Measurements from ENCODE around the gene RPTOR.

Gene RPTOR

DNA sequence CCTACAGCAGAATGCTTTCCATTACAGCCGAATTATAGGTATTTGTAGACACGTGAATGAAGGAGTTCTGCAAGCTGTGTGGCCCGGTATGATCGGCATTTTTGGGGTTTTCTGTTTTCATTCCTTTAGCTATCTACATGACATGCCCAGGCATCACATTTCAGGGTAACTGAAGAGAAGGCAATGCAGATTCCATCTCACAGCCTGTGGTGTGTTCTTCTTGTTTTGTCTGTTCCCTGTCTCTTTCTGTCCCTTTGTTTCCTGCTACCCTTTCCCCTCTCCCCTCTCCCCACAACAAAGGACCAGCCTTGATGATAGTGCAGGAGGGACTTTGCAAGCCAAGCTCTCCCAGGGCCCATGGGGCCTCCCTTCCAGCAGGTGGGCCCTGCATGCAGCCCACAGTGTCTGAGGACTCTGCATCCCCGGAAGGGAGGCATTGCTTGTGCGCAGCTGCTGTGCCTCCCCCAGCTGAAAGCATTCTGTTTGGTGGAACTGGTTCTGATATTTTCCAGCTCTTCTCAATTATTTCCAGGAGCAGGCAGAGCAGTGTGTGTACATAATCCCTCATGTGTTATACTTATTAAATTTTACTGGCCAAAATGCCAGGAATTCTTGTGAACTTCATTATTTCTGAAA is 207.4 kb downstream of the RPTOR start:
- no peak for DNase-seq

DNA sequence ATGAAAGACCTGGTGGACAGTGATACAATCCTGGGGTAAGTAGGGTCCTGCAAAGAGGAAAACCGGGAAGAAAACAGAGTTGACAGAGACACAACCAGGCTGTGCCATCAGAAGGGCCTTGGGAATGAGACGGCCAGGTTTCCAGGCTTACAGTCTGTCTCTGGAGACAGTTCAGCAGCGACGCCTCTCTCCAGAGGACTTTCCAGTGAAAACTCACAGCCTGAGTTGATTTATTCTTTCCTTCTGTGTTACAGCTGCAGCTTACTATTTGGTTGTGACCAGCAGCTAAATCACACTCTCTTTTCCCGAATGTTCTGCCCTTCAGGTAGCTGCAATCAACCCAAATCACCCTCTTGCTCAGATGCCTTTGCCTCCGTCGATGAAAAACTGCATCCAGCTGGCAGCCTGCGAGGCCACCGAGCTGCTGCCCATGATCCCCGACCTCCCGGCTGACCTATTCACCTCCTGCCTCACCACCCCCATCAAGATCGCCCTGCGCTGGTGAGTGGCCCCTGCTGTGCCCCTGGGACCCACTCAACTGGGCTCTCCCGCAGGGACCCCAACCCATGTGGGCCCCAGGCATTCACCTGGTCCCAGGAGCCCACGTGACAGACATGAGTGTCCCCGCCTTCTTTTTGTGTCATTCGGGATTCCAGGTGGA is 209.2 kb downstream of the RPTOR start:
- no peak for DNase-seq

DNA sequence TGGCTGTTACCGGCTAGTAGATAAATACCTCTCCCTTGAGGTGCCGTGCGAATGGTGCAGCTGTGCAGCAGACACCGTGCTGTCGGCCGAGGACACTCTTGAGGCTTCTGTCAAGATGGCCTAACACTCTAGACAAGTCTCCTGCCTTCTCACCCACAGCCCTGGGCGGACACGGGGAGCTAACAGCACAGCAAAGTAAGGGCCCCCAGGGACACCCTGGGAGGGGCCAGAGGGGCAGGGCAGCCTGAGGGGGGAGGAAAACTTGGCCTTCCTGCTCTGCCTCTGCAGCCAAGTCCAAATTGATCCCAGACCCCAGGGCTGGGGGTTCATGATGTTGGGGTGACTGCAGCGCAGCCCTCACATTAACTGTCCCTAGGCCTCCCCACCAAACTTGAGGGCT is 210.2 kb downstream of the RPTOR start:
- DNase-seq: no peak

DNA sequence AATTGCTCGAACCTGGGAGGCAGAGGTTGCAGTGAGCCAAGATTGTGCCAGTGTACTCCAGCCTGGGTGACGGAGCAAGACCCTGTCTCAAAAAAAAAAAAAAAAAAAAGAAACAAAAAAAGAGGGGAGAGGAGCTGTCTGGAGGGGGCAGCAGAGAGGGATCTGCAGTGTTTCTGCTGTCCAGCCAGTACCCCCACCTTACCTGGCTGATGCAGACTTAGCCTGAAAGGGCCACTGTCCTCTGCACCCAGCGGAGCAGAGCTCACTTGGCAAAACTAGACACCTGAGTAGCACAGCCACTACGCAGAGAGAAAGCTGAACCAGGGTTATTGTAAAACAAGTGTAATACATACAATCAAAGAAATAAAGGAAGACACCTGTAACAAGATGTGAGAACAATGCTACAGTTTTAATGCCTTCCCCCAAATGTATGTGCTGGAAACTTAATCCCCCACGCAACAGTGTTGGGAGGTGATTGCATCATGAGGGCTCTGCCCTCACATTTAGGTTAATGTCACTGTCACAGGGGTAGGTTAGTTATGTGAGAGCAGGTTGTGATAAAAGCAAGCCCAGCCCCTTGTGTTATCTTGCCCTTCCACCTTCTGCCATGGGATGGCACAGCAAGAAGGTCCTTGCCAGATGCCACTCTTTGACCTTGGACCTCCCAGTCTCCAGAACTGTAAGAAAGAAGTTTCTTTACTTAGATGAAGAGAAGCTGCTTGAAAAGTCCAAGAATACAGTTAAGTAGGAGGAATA is 211.2 kb downstream of the RPTOR start:
- DNase-seq: no peak

DNA sequence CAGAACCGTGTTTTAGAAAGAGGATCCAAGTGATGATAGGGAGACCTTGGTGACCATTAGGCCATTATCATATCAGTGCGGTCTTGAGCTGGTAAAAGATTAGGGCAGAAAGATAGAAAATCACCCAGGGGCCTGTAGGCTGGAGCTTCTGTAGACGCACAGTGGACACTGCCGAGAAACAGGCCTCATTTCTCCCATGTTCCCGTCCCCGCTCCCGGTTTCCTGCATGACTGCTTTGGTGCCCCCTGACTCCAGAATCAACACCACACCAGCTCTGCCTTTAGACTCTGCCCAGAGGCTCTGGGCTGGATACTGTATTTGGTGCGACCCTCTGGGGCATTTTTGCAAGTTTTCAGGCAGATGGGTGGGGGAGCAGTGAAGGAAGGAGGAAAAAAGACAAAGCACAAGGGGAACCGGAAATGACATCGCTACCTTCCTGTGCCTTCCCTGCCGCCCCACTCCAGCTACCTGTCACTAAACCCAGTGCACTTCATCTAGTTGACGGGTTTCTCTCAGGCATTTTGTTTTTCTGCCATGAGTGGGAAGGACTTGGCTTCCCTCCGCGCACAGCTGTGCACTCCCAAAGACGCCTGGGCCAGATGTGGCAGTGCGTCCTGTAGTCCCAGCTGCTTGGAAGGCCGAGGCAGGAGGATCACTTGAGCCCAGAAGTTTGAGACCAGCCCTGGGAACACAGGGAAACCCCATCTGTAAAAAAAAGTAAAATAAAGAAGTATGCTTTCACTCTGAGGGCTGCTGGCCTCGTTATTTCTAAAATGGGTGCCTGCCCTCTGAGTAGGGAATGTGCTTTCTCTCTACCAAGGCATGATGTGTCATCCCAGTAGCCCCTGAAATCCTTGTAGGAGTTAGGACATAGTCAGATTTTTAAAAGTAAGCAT is 214.1 kb downstream of the RPTOR start:
- DNase-seq: no peak

DNA sequence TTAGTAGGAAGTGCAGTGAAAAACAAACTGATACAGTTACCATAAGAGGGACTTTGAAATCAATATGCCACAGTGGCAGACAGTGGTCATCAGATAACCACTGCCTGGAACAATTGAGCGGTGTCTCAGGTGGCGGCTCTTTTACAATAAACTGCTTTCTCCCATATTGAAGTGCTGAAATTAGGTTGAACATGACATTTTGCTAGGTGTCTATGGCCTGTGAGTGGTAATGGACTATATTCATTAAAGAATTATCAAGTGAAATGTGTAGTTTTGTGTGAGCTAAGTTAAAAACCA is 214.7 kb downstream of the RPTOR start:
- DNase-seq: no peak

DNA sequence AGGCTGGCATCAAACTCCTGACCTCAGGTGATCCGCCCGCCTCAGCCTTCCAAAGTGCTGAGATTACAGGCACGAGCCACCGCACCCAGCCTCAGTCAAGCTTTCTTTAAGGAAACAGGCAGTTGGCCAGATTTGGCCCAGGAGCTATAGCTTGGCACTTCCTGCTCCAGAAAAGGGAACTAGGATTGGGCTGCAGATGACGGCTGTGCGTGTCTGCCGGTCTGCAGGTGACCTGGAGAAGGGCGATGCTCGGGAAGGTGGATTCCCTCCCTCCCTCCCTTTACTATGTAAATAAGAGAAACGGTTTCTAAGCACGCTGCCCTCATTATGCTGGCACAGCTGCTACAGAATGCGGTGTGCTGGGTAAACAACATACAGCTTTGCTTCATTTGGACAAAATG is 215.9 kb downstream of the RPTOR start:
- DNase-seq: peak; percentile 69 to 72

DNA sequence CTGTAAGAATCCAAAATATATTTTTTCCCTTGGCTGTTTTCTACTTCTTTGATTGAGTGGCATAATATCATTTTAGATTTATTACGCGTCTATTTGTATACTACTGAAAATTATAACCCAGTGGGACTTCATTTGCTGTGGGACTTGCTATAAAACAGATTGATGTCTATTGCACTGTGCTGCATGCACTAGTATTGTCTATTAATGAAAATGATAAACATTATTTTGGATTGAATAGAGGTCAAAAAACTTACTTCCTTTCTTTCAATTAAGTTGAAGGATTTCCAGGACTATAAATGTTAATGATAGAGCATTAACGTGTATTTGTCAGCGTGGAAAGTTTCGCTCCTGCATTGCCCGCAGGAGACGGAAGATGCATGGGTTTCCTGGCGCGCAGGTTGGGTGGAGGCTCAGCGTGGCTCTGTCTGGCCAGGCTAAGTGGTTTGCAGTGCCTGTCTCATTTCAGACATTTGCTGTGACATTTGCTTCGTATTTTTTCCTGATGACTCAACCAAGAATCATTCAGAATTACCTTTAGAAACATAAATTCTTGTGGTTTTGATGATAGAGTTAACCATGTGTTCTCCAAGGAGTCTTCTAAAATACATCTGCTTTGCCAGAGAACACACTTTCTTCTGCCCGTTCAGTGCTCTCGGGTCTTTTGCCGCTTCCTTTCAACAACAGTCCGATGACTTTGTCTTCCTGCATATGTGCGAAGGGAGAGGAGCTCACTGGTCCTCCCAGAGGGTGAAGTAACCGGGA is 216.7 kb downstream of the RPTOR start:
- DNase-seq: no peak

DNA sequence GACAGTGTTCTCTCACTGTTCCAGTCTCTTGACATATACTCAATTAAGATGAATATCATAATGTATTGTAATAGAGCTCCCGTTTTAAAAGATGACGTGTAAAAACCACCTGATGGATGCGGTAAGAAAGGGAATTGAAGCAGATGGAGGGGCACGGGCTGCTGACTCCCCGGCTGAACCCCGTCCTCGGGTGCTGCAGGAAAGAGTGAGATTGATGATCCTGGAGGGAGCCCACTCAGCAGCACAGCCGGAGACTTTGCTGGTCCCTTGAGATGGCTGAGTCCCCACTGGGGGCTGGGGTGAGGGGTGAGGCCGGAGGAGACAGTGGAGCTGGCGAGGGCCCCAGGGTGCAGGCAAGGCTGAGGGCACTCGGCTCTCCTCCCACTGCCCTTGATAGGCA is 217.4 kb downstream of the RPTOR start:
- no peak for DNase-seq

DNA sequence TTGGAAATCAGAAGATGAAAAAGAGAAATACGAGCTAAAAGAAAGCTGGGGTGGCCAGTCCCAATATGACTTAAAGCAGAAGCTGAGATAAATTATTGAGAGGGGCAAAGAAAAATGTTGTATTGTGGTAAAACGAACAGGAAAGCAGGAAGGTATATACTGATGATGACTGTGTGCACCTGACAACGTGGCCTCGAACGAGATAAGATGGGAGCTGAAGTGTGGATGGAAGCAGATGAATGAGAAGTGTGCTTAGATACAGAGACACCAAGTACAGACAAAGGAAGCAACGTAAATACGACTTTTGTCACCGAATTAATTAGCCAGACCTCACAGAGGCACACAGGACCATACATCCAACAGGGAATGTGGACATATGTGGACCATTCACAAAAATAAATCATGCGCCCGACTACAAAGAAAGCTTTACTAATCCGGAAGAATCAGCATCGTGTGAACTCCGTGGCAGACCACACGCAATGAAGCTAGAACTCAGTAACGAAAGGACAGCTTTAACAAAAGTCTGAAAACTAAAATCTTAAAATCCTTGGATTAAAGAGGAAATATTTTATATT is 218.7 kb downstream of the RPTOR start:
- no peak for DNase-seq

DNA sequence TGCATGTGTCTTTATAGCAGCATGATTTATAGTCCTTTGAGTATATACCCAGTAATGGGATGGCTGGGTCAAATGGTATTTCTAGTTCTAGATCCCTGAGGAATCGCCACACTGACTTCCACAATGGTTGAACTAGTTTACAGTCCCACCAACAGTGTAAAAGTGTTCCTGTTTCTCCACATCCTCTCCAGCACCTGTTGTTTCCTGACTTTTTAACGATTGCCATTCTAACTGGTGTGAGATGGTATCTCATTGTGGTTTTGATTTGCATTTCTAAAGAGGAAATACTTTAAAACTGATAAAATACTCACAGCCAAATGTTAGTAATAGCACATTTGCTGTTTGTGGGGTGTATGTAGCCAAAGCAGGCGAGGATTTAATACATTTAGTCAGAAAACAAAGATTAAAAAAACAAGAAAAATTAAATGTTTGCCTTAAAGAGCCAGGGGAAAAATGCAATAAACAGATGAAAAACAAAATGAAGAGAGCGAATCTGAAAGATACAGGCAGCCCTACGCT is 220.0 kb downstream of the RPTOR start:
- peak in 1 of 2 experiments; percentile 37 for DNase-seq

DNA sequence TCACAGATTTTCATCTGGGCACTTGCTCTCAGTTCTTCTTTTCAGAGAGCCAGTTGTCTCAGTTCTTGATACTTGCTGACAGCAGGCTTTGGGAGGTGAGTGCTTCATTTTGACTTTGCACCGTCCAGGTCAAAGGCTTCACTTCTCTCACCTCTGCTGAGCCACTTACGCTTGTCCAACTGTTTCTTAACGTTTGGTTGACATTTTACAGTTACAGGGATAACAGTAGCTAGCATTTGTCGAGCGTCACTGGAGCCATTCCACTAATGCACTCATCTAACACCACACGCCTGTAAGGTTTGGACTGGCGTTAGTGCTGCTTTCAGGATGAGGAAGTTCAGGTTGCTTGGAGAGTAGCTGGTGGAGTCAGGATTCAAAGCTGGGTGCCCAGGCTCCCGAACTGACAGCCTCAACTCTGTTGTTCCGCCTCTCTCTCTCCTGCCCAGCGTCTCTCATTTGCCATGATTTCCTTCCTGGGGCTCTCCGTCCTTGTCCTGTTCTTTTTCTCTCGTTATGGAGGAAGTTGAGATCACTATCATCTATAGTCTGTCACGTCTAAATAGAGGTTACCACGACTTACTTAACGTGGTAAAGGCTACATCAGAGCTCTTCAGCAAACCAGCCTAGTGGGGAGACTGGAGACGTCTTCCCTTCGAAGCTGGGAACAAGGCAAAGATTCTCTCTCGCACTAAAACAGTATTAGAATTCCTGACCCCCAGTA is 220.8 kb downstream of the RPTOR start:
- peak; percentile 81 to 82 for DNase-seq

DNA sequence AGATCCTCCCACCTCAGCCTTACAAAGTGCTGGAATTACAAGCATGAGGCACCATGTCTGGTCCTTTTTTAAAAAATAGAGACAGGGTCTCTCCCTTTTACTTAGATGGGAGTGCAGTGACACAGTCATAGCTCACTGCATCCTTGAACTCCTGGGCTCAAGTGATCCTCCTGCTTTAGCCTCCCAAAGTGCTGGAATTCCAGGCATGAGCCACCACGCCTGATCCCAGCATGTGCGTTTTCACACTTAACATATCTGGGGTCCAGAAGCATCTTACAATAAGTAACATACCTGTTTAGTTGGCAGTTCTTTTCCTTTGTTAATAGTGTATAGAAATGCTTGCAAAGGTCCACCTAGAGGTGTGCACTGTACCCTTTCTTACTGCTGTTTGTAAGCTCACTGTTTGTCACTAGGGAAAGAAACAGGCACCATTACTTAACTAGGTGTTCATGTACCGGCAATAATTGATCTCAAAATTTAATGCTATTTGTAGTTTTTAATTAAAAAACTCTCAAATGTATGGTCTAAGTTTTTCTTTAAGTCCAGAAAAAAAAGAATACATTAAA is 221.7 kb downstream of the RPTOR start:
- no peak for DNase-seq

DNA sequence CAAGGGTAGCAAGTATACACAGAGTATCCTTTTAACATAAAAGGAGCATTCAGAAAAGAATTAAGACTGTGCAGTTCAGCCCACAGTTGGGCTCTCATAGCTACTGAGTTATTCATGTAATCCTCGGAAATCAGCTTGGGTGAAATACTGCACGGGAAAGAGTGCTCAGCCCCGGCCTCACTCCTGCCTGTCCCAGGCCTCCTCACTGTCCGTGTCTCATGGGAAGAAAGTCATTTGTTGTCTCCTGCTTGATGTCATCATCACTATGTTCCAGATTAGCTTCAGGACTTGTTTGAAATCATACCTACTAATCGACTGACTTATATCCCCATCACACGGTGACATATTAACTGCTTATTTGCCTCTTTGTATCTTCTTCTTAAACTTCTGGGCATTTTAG is 223.8 kb downstream of the RPTOR start:
- no peak for DNase-seq

DNA sequence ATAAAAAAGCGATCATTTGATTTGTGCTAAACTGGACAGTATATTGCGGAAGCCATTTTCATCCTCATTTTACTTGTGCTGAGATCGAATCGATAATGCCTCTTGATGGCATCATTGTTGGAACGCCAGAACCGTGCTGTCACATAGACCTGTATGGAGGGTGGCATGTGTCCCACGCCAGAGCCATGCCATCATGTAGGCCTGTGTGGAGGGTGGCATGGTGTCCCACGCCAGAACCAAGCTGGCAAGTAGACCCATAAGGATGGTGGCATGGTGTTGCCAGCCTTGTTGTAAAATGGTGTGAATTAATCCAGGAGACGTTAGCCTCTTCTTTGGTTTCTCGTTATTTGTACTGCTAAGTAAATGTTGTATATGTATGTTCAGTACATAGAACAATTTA is 224.3 kb downstream of the RPTOR start:
- DNase-seq: no peak

DNA sequence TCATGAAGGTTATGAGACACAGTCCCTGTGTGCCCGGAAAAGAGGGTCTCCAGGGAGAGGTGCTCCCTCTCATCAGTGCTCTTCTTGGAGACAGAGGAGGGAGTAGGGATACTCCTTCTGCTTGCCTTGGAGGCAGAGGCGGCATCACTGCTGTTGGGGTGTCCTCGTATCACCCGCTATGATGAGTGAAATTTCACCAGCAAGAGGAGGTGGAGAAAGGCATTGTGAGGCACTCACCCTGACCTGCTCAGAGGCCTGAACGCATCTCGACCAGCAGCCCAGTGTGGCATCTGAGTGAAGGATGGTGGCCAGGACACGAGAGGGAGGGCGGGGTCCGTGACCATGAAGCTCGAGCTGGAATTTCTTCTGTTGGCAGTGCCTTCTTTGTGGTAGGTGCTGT is 224.9 kb downstream of the RPTOR start:
- no peak for DNase-seq

DNA sequence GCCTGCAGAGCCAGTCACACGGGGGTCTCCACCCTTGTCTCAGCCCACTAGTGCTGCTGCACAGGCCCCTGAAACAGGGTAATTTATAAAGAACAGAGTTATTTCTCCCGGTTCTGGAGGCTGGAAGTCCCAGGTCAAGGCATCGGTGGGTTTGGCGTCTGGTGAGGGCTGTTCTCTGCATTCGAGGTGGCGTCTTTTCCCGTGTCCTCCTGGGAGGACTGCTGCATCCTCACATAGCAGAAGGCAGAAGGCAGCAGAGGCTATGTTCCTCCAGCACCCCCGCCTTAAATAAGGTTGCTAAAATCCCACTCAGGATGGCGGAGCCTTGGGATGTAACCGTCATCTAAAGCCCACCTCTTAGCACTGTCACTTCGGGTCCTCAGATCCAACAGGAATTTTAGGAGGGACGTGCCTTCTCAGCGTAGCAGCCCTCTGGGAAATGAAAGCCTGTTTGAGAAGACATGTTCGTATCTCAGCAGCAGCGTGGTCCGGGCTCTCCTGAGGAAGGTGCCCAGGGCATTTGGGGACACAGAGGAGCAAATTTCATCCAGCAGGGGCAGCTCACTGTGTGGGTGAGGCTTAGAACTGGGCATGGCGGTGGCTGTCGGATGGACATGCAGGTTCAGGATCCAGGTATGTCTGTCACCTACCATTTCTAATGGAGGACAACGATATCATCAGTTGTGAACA is 225.4 kb downstream of the RPTOR start:
- DNase-seq: no peak

DNA sequence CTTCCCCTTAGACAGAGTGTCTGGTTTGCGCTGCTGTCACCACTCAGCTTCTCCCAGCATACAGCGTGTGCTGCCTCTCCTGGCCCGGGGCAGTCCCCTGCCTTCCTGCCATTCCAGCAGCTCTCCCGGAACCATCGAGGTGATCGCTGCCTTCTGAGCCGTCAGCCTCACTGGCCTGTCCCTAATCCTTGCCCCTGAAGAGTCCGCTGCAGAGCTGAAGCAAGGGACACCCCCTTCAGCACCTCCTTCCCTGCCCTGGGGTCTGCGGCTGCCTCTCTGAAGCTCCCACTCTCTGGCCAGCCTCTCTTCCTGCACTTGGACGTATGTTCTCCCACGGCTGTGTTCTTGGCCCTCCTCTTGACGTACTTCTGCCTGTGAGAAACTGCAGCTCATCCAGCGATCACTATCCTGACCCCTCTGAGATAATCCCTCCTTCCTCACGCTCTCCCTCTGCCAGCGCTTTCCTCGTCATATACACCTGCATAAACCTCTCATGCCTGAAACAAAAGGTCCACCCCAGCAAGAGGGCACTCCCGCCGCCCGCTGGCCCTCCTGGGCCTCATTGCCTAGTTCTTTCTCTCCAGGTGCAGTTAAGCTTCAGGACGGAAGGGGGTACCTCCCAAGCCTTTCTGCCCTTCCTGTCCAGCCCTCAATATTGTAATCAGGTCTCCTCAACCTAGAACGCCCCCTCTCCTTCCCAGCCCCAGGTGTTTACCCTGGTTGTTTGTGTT is 226.4 kb downstream of the RPTOR start:
- no peak for DNase-seq

DNA sequence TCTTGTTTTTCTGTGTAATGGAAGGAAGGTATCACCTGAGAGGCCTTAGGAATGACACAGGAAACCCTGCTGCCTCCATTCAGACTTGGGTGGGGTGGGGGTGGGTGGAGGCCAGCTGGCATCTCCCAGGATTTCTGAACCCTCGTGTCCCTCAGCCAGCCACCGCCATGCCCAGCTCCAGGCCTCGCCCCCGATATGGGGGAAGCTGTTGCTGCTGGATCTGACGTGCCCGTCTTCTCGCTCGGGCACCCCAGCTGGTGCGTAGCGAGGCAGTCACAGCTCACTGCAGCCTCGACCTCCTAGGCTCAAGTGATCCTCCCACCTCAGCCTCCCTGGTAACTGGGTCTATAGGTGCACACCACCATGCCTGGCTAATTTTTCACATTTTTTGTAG is 227.0 kb downstream of the RPTOR start:
- no peak for DNase-seq

DNA sequence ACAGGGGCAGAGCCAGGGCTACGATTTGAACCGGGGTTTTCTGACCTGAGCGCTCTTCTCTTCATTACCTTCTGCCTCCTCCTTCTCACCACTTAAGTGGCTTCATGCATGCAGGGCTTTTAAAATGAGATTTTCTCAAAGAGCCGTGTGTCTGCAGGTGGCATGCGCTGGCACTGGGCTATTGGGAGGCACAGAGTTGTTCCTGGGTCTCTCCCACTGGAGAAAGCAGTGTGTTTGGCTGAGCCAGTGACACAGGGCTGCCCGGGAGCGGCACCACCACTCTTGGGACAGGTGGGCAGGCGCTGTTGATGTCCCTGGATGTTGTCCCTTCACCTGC is 228.2 kb downstream of the RPTOR start:
- DNase-seq: no peak

Data from Kasumi-1 (cell line).